HuH-7 (cell line): ENCODE measurements around the gene OSBP2.

Source experiments
- DNase-seq: peaks from one replicate; pipeline ENCODE4 v3.0.0; 2011; ENCODE audit warnings: low spot score

Gene OSBP2

DNA sequence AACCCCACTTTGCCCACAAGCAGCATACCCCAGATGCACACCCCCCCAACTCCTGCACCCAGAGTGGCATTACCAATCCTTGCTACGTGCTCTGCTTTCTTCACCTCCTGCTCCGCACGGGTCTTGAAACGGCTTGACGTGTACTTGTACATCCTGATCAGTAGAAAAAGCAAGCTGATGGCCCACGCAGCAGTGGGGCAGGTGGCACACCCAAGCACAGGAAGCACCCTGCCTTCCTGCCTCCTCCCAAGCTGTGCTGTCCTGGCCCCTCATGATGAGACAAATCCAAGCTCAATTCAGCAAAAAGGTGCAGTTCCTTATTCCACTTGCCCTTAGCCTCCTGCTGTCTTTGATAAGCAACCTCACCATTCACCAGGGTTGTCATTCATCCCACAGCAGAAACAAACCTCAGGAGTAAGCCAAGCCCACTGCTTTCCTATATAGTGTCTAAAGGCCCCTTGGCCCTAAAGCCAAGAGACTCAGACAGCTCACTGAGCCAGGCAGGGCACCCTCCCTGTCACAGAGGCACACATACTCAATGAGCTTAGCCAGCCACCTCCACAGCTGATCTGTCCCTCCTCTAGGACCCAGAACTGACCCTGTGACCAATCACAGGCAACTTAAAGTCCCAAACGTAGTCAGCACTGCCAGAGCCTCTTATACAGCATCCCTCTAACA is 246.2 kb downstream of the OSBP2 start:
- no peak for DNase-seq

DNA sequence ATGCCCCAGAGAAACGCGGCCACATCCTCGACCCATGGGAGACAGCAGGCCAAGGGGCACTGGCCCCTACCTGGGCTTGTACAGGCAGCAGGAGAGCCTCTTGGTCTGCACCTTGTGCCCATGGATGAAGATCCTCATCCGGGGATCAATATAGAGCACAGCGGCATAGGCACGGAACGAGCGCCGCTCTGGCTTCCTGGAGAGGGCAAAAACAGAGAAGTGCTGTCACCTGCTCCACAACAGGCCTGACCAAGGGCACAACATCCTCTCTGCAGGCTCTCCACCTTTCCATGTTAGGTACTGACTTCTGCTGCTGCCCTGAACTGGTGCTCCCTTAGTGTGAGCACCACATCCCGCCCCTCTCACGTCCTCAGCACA is 246.7 kb downstream of the OSBP2 start:
- DNase-seq = no peak

DNA sequence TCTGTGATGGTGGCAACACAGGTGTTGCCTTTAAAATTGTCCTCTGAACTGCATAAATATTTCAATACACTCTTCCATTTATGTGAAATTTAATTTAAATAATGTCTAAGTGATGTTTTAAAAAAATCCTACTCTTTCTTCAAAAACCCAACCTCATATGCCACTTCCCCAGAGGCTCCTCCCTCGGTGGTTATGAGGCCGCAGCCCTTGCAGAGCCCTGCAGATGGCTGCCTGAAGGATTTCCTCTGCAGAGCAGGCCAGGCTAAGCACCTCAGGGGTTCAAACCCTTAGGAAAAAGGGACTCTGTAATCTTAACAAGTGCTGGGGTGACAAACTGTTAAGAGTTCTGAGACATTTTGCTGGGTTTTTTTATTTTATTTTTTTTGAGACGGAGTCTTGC is 248.7 kb downstream of the OSBP2 start:
- DNase-seq = no peak

- no peak for DNase-seq
These were observed 250.3 kb downstream of the OSBP2 start for GRCh38 chr22:30944986-30945385.

- no peak for DNase-seq
These were observed 251.0 kb downstream of the OSBP2 start for GRCh38 chr22:30945653-30946052.

DNA sequence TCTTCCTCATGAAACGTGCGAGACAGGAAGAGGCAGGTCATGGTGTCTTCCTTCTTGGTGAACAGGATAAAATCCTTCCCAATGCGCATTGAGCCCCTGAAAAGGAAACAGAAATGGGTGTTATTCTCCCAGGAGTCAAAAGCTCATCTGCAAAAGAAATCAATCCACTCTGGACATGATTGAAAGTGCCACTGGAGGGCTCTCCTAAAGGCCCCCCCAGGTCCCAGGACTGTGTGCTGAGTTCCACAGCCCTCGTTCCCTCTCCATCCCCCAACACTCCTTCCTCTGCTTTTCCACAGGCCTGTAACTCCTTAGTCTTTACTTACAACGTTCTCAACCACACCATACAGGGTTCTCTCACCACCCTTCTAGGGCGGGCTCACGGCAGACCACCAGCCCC is 251.7 kb downstream of the OSBP2 start:
- no peak for DNase-seq

- DNase-seq = no peak
These were observed 252.6 kb downstream of the OSBP2 start for GRCh38 chr22:30947173-30947815.

DNA sequence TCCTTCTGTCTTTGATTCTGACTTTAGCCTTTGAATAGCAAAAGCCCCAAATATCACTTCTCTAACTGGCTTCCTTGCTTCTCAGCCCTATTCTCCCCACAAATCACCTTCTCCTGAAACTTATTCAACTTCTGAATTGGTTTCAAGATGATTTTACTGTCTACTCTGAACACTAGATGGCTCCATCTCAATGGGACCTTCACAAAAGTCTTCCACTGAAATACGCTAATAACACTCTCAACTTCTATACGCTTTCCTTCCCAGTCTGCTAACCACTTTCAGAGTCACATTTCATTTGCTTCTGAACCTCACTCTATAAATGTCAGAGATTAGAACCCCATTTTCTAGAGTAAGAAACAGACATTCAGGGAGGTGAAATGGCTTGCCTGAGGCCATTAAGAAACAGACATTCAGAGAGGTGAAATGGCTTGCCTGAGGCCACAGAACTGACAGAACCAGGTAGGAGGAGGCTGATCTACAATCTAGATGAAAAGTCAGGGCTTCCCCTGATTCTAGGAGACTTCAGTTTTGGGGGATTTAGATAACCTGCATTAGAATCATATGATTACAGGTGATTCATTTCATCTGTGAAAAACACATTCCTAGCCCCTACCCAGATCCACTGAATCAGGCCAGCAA is 253.3 kb downstream of the OSBP2 start:
- DNase-seq = peak; percentile 26

GRCh38 chr22:30948930-30949342 is 254.3 kb downstream of the OSBP2 start:
- no peak for DNase-seq

GRCh38 chr22:30949934-30950660 is 255.4 kb downstream of the OSBP2 start:
- DNase-seq = no peak

DNA sequence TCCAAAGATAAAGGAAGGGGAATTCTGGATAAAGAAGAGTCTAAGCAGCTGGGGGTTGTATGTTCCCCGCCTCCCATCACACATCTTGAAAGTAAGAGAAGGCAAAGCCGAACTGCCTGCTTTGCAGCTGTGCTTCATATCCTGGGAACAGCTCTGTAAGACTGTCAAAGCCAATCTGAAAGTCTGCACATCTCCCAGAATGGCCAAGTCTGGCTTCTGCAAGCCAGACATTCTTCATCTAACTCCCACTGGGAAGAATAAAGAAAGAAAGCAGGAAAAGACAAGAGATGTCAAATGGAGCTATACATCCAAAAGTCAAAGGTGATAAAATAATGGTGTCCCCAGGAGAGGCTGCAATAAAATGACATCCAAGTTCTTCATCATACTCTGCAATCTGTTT is 258.5 kb downstream of the OSBP2 start:
- DNase-seq = no peak

- DNase-seq = no peak
These were observed 260.5 kb downstream of the OSBP2 start for GRCh38 chr22:30955153-30955552.
